Muscle of back (tissue), 11 donors: ENCODE data around the gene RAB6A. TPM values are rescaled to one million over a fixed set of nuclear protein-coding genes. Genes with fewer than 3 reads are reported as not detected.
"Not testable (repeated sequence)": the region's sequence is repeated elsewhere in the genome, so short reads cannot be mapped to it uniquely, and the experiment has no call there.

ENCODE experiments used
- DNase-seq, 3 donors: peaks; one replicate each; pipeline versions ENCODE4 v3.0.0 to v3.0.0-alpha.2; 2013
- polyA plus RNA-seq, 10 donors: library from polyadenylated mRNA; unstranded; fragments of 120-200 nt; gene quantifications; one replicate each; pipeline ENCODE4 v1.2.1, GENCODE V29; 2013; ENCODE audit not compliant: insufficient read length in 10 of 10

RAB6A gene
- polyA plus RNA-seq, 10 donors: 90.4 to 120 (median 96.9) TPM

DNA sequence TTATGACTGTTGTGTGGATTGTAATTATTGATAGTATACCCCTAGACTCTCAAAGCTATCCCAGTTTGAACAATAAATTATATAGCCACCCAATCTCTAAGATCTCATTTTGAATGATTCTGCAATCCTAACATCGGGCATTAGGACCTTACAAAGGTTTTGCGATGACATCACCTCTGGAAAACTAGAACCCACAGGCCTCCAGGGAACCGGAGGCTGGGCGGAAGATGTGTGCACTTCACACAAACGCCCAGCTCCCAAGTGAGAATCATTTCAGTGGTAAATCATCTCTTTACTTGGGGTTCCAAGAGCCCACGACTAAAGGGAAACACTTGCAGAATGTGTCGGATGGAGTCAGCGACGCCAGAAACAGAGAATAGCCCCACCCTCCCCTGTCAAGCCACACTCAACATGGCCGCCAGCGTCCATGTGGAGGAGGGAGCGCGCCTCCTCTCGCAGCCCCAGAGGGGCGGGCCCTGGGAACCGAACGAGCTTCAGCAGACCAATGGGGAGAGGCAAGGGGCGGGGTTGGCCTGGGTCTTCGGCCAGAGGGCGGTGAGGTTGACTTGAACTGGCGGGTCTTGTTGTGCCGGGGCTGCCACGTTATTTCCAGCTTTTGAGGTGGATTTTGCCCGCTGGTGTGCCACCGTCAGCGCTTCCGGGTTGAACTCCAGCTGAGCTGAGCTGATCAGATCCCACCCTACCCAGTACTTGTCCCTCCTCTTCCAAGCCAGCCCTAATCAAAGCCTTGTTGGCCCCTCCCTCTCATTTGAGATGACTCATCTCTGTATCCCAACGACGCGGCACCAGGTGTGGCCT, 18.4 kb upstream of the RAB6A start:
- DNase-seq: peak; percentile 98 to 100 (median 99)

DNA sequence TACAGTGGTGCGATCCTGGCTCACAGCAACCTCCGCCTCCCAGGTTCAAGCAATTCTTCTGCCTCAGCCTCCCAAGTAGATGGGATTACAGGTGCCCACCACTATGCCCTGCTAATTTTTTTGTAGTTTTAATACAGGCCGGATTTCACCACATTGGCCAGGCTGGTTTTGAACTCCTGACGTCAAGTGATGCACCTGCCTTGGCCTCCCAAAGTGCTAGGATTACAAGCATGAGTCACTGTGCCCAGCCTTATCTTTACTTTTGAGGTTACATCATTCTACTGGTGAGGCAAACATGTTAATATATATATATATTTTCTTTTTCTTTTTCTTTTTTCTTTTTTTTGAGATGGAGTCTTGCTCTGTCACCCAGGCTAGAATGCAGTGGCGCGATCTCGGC, 9.9 kb upstream of the RAB6A start:
- not testable (repeated sequence) for DNase-seq

DNA sequence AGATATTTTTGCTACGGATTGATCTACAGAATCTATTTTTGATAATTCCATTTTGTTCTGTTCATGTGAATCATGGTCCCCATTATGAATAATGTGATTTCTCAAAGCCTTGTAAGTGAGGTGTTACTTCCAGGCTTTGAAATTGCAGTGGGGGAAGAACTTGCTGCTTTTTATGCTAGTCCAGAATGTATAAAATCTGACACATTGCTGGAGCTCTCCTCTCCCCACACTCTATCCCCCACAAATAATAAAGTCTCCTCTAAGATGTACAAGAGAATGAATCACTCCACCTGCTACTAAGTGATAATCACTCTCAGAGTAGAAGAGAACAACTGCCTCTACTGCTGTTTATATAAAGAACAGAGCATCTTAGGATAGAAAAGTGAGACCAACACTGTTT, 5.9 kb upstream of the RAB6A start:
- no peak for DNase-seq

DNA sequence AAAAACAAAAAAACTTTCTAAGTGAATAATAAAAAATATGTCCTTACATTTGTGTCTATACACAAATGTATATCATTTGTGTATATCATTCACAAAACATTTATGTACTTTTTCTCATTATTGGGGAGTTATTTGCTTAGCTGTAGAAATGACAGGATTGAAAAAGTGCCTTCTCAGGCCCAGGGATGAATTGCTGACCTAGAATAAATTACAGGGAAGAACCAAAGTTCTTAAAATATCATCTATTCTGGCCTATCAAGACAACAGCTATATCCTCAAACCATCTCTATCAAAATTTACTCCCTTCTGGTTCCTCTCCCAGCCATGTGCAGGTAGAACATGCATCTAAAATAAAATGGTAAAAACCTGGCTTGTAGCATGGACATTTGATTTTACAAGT, 1.9 kb upstream of the RAB6A start:
- no peak for DNase-seq

DNA sequence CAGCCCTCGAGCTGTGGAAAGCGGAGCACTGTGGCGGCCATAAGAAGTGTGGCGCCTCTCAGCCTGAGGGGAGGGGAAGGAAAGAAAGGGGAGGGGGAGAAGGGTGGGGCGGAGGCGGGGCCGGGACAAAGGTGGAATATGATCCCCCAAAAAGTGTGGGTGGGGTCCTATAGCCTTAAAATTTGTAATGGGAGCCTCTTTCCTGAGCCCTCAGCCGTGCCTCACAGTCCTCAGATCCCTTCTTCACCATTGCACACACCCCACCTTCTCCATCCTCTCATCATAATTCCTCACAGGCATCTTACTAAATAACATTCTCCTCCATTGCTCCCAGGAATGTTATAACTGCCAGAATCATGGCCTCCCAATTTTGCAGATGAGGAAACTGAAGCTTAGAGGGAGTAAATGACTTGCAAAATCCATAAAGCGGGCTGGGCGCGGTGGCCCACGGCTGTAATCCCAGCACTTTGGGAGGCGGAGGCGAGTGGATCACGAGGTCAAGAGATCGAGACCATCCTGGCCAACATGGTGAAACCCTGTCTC, 600 bp upstream of the RAB6A start:
- DNase-seq: no peak

DNA sequence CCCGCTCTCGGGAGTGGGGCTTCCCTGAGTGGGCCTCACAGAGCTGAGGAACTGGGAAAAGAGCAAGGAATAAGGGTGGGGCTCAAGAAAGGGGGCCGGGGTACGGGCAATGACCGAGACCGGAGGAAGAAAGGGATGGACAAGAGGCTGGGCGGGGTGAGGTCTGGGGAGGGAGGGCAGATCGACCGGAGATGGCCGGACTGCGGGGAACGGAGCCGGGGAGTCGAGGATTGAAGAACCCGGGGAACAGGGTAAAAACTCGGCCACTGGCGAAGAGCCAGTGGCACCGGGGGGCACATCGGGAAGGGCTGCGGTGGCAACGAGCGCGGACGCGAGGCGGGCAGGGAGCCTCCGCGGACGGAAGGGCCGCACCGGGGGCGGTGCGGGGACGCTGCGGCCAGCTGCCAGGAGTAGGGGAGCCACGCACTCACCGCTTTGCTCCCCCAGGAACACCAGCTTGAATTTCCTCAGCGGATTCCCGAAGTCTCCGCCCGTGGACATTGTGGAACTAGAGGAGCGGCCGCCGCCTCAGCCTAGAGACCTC, 667 bp downstream of the RAB6A start:
- peak; percentile 25 to 87 (median 68) for DNase-seq

DNA sequence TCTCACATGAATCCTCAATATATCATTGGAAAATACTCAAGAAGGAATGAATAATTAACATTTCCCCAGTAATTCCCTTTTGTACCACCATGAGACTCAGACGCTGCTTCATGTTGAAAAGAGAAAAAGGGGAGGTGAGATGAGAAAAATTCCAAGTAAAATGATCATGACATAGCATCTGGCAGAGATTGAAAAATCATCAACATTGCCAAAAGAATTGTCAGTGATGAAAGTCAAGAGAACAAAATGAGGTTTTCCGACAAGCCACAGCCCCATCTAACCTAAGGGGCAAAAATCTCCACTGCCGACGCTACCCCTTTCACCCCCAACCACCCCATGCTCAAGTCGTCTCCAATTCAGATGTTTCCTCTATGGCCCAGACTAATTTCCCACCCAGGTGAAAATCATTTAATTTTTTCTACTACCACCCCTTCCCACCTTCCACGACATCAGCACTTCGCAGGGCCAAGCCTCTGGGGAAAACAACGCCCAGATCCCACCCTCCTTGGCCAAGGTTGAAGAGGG, 1.2 kb downstream of the RAB6A start:
- DNase-seq: peak in 2 of 3 donors; percentile 14 to 40

DNA sequence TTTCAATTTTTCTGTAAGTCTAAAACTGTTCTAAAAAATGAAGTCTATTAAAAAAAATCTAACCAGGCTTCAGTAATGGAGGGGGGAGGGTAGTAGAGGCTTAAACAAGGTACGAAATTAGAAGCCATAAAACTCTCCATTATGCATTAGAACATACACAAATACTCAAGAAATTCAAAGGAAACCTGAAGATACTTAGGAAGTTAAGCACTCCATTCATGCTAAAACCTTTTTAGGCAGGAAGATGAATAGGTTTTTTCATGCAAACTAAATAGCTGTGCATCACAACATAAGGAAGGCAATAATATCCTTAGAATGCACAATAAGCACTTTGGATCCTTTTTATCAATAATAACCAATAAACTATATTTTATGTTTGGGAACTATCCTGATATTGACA, 2.4 kb downstream of the RAB6A start:
- DNase-seq: no peak

DNA sequence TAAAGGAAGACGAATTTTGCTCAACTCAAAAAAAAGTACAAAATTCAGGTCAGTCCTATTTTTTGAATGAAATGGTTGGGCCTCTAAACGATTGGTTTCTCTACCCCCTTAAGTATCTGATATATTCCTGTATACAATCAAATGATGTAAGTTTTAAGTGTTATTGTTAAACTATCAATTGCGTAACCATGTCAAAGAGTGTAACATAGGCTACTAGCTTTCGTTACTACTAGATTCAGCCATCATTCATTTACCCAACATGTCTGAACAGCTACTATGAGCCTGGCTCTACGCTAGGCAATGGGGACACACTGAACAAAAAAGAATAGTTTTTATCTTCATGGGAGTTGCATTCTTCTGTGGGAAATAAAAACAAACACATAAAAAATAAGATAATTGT, 3.3 kb downstream of the RAB6A start:
- DNase-seq: no peak

DNA sequence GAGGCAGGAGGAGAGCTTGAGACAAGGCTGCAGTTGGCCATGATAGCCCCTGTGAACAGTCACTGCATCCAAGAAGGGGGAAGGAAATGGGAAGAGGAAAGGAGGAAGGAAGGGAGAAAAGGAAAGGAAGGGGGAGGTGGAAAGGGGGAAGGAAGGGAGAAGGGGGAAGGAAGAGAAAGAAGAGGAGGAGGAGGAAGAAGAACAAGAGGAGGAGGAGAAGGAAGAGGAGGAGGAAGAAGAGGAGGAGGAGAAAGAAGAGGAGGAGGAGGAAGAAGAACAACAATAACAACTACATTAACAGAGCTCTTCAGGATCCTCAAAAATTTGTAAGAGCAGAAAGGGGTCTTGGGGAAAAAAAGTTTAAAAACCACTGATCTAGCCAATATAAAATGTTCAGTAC, 5.2 kb downstream of the RAB6A start:
- no peak for DNase-seq

DNA sequence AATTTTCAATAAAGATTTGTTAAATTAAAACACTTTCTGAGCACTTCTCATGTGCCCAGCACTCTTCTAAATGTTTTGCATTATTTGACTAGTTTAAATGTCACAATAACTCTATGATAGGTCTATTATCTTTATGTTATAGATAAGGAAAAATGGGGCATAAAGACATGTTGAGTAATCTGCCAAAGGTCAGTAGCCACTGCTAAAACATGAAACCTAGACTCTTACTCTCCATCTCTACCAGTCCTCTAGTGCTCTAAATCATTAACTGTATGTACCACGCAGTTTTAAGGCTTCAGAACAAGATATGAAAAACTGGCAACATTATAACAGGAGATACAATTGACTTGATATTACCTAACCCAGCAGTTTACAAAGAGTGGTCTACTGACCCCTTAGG, 6.9 kb downstream of the RAB6A start:
- no peak for DNase-seq

DNA sequence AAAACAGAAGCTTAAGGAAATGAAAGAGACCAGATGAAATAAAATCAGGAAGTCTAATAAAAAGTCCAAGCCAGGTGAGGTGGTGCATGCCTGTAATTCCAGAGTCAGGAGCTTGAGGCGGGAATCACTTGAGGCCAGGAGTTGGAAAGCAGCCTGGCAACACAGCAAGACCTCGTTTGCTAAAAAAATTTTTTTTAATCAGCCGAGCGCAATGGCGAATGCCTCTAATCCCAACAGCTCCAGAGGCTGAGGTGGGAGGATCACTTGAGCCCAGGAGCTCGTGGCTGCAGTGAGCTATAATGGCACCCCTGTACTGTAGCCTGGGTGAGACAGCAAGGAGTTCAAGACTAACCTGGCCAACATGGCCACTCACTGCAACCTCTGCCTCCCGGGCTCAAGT, 8.0 kb downstream of the RAB6A start:
- no peak for DNase-seq

DNA sequence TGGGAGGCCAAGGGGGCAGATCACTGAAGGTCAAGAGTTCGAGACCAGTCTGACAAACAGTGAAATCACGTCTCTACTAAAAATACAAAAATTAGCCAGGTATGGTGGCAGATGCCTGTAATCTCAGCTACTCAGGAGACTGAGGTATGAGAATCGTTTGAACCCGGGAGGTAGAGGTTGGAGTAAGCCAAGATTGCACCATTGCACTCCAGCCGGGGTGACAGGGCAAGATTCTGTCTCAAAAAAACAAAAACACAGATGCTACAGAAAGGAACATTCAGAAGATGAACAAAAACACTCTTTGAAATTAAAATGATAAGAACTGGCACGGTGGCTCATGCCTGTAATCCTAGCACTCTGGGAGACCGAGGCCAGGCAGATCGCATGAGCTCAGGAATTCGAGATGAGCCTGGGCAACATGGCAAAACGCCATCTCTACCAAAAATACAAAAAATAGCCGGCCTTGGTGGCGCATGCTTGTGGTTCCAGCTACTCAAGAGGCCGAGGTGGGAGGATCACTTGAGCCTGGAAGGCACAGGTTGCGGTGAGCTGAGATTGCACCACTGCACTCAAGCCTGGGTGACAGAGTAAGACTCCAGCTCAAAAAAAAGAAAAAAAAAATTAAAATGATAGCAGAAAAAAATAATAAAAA, 8.5 kb downstream of the RAB6A start:
- DNase-seq: no peak

DNA sequence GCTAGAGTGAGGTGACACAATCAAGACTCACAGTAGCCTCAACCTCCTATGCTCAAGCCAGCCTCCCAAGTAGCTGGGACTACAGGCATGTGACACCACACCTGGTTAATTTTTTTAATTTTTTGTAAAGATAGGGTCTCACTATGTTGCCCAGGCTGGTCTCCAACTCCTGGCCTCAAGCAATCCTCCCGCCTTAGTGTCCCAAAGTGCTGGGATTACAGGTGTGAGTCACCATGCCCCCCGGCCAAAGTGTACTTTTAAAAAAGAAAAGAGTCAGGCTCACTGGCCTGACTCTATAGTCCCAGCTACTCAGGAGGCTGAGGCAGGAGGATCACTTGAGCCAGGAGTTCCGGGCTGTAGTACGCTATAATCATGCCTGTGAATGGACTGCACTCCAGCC, 10.0 kb downstream of the RAB6A start:
- not testable (repeated sequence) for DNase-seq

DNA sequence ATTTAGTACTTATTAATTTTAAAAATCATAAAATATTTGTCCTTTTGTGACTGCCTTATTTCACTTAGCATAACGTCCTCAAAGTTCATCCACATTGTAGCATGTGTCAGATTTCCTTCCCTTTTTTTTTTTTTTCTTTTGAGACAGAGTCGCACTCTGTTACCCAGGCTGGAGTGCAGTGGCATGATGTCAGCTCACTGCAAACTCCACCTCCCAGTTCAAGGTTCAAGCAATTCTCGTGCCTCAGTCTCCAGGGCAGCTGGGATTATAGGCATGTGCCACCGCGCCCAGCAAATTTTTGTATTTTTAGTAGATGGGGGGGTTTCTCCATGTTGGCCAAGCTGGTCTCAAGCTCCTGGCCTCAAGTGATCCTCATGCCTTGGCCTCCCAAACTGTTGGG, 10.6 kb downstream of the RAB6A start:
- DNase-seq: no peak

DNA sequence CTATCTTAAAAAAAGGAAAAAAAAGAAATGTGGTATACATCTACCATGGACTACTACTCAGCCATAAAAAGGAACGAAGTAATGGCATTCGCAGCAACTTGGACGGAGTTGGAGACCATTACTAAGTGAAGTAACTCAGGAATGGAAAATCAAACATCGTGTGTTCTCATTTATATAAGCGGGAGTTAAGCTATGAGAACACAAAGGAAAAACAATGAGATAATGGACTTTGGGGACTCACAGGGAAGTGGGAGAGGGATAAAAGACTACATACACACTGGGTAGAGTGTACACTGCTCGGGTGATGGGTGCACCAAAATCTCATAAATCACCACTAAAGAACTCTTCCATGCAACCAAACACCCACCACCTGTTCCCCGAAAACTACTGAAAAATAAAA, 11.8 kb downstream of the RAB6A start:
- no peak for DNase-seq

DNA sequence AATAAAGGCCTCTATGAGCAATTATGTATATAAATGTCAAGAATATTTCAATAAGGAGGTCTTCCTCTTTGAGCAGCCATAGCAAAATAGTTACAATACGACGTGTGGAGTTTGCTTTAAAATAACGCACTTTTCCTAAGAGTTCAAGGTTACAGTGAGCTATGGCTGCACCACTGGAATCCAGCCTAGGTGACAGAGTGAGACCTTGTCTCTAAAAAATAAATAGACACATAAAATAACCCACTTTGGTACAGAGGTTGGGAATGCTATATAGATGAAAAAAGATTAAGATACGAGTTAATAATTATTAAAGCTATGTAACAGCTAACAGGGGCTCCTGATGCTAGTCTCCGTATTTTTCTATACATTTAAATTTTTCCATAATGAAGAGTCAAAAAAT, 12.6 kb downstream of the RAB6A start:
- DNase-seq: no peak

DNA sequence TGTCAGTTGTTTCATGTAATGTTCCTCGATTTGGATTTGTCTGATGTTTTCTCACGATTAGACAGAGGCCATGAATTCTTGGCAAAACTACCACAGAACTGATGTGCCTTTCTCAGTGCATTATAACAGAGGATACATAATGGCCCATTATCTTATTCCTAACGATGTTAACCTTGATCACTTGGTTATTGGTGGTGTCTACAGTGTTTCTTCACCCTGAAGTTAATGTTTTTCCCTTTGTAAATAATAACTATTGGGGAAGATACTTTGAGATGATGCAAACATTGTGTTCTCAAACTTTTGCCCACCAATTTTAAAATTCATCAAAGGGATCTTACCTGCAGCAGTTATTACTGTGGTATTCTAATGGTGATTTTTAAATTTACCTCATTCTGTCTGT, 13.1 kb downstream of the RAB6A start:
- DNase-seq: no peak

DNA sequence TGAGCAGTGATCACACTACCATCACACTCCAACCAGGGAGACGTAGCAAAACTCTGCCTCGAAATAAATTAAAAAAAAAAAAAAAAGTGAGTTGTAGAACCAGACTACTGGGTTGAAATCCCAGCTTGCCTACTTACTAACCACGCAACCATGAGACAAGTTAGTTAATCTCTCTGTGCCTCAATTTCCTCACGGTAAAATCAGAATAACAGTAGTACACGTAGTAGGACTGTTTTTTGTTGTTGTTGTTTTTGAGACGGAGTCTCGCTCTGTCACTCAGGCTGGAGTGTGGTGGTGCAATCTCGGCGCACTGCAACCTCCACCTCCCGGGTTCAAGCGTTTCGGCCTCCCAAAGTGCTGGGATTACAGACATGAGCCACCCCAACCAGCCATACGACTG, 14.2 kb downstream of the RAB6A start:
- DNase-seq: no peak

DNA sequence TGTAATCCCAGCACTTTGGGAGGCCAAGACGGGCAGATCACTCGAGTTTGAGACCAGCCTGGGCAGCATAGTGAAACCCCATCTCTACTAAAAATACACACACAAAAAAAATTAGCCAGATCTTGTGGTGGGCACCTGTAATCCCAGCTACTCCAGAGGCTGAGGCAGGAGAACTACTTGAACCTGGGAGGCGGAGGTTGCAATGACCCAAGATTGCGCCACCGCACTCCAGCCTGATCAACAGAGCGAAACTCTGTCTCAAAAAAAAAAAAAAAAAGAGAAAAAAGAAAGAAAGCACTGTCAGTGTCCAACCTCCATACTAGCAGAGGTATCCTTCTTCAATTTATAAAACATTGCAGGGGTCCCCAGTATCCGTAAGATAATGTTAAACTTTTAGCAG, 17.8 kb downstream of the RAB6A start:
- no peak for DNase-seq

DNA sequence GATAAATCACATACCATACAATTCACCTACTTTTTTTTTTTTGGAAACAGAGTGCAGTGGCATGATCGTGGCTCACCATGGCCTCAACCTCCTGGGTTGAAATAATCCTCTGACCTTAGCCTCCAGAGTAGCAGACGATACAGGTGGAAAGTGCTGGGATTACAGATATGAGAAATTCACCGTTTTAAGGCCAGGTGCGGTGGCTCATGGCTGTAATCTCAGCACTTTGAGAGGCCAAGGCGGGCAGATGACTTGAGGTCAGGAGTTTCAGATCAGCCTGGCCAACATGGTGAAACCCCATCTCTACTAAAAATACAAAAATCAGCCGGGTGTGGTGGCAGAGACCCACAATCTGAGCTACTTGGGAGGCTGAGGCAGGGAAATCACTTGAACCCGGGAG, 24.9 kb downstream of the RAB6A start:
- DNase-seq: not testable (repeated sequence)

DNA sequence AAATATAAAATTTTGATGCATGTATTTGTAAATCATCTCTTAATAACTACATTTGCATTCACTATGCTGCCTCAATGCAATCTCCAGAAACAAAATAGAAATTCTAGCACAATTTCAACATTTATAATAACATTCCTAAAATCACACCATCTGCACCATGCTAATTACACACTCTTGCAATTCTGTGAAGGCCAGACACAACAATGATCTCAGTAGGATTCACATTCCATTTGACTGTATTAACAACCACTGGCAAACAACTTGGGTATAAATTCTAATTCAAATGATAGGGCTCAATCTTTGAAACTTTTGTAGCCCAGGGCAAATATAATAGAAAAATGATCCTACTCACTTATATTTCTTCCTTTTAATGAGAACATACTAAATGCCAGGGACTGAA, 25.9 kb downstream of the RAB6A start:
- no peak for DNase-seq

DNA sequence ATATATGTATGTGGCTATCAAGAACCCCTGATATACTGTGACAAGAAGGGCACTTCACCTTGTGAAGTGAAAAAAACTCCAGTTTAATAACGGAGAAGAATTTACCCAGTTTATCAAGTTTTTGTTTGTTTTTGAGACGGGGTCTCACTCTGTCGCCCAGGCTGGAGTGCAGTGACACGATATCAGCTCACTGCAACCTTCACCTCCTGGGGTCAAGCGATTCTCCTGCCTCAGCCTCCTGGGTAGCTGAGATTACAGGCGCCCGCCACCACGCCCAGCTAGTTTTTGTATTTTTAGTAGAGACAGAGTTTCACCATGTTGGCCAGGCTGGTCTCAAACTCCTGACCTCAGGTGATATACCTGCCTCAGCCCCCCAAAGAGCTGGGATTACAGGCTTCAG, 26.9 kb downstream of the RAB6A start:
- DNase-seq: not testable (repeated sequence)
